Measurements from ENCODE around the gene BCAS3. TPM values are rescaled to one million over a fixed set of nuclear protein-coding genes. Genes with fewer than 3 reads are reported as not detected.
A peak's percentile ranks its signal among the peaks of the same experiment; 100 is the strongest.

BCAS3 gene
- total and polyA plus RNA-seq, 2 donors (not counting 1 experiment from before 2014, with no cell fraction given) = 13.9 to 73.4 TPM

- H3K9ac ChIP-seq (ENCODE audit: low read length) = peak overlapping the region; percentile 84
- peak overlapping the region; percentile 67 to 79 for H3K27ac ChIP-seq (ENCODE audit: low read length in 2 of 2)
- no peaks in the 10 kb centered on the region for H3K27me3 ChIP-seq (replicated peaks in 1 of 4; ENCODE audit: control extremely low read depth in 1 of 4, control insufficient read depth in 3 of 4, insufficient read depth in 4 of 4, low read length in 3 of 4)
- peak overlapping the region; percentile 96 for H3K27ac Mint-ChIP-seq
- POLR2A ChIA-PET = interaction anchor here (1.6 kb wide), 1 partner anchor 78 kb away, joined by 4 read pairs; the partner anchor contains the start of gene PPM1D
- intact Hi-C loops (cut with micrococcal nuclease) = loop anchor here (5.0 kb wide), 2 partner anchors 716 to 1111 kb away; partner anchors contain the start of genes DHX40 and RNFT1
- H3K79me2 ChIP-seq (ENCODE audit: control insufficient read depth, insufficient read depth, low read length) = peaks cover 9% of the 10 kb centered on the region
- TF ChIP-seq CTCF (IDR thresholded peaks at IDR 0.05) (no peak), EZH2 (IDR thresholded peaks at IDR 0.05; ENCODE audit: borderline replicate concordance, insufficient read depth, low read depth, low read length, poor library complexity, severe bottlenecking) (no peak)
- H3K9me3 Mint-ChIP-seq (ENCODE audit: insufficient read depth) = peaks cover 2% of the 10 kb centered on the region
- peaks cover 19% of the 10 kb centered on the region for H3K4me1 Mint-ChIP-seq
- no peaks in the 10 kb centered on the region for H4K20me1 ChIP-seq (ENCODE audit: control insufficient read depth, insufficient read depth, low read length, poor library complexity, severe bottlenecking)
- CTCF ChIA-PET = interaction anchor here (1.0 to 1.5 kb wide), 4 partner anchors 37 to 1571 kb away, joined by 3 to 8 read pairs (median 6); partner anchors contain the start of gene TRIM37
- peak overlapping the region; percentile 80 for H3K4me2 ChIP-seq (replicated peaks; ENCODE audit: low read depth, low read length, poor library complexity, severe bottlenecking)
- 3% methylated on average over 4 of the region's 6 CpGs for WGBS (ENCODE audit: insufficient coverage)
- no peaks in the 10 kb centered on the region for H3K27me3 Mint-ChIP-seq
- peak overlapping the region; percentile 95 for H2AFZ ChIP-seq (ENCODE audit: insufficient read depth, low read depth, low read length, poor library complexity, severe bottlenecking)
- no peaks in the 10 kb centered on the region for H3K9me3 ChIP-seq (ENCODE audit: control extremely low read depth in 1 of 3, control insufficient read depth in 2 of 3, insufficient read depth in 1 of 3, low read length in 2 of 3)
- H3K4me3 Mint-ChIP-seq = peak overlapping the region; percentile 97
- peaks cover 0 to 3% of the 10 kb centered on the region in 2 experiments for H3K36me3 ChIP-seq (replicated peaks in 1 of 2; ENCODE audit: control extremely low read depth in 1 of 2, control insufficient read depth in 1 of 2, extremely low read depth in 1 of 2, insufficient read depth in 2 of 2, low read length in 1 of 2)
- H3K4me1 ChIP-seq (ENCODE audit: control insufficient read depth in 2 of 2, insufficient read depth in 2 of 2, low read length in 2 of 2) = peaks cover 9 to 12% of the 10 kb centered on the region in 2 donors
- ATAC-seq (ENCODE audit: low read depth) (no peak), DNase-seq (no peak)
- peak overlapping the region; percentile 78 to 99 (median 96) for H3K4me3 ChIP-seq (ENCODE audit: control extremely low read depth in 1 of 5, extremely low read depth in 1 of 5, insufficient read depth in 1 of 5, low read depth in 2 of 5, low read length in 4 of 5)
These were observed 430 bp downstream of the BCAS3 start for GRCh38 chr17:60678118-60678444.

- Histone ChIP-seq H3K4me1 (ENCODE audit: control insufficient read depth in 2 of 2, insufficient read depth in 2 of 2, low read length in 2 of 2) (peaks cover 9 to 12% of the 10 kb centered on the region in 2 donors), H4K20me1 (ENCODE audit: control insufficient read depth, insufficient read depth, low read length, poor library complexity, severe bottlenecking) (no peaks in the 10 kb centered on the region), H3K36me3 (replicated peaks in 1 of 2; ENCODE audit: control extremely low read depth in 1 of 2, control insufficient read depth in 1 of 2, extremely low read depth in 1 of 2, insufficient read depth in 2 of 2, low read length in 1 of 2) (peaks cover 2 to 10% of the 10 kb centered on the region in 2 experiments), H2AFZ (ENCODE audit: insufficient read depth, low read depth, low read length, poor library complexity, severe bottlenecking) (no peak overlapping the region), H3K9me3 (ENCODE audit: control extremely low read depth in 1 of 3, control insufficient read depth in 2 of 3, insufficient read depth in 1 of 3, low read length in 2 of 3) (no peaks in the 10 kb centered on the region), H3K27me3 (replicated peaks in 1 of 4; ENCODE audit: control extremely low read depth in 1 of 4, control insufficient read depth in 3 of 4, insufficient read depth in 4 of 4, low read length in 3 of 4) (no peaks in the 10 kb centered on the region), H3K27ac (ENCODE audit: low read length in 2 of 2) (no peak overlapping the region), H3K9ac (ENCODE audit: low read length) (no peak overlapping the region), H3K79me2 (ENCODE audit: control insufficient read depth, insufficient read depth, low read length) (peaks cover 9% of the 10 kb centered on the region), H3K4me3 (ENCODE audit: control extremely low read depth in 1 of 5, extremely low read depth in 1 of 5, insufficient read depth in 1 of 5, low read depth in 2 of 5, low read length in 4 of 5) (no peak overlapping the region), H3K4me2 (replicated peaks; ENCODE audit: low read depth, low read length, poor library complexity, severe bottlenecking) (no peak overlapping the region)
- peak overlapping the region; percentile 50 for H3K4me3 Mint-ChIP-seq
- CTCF ChIA-PET = no interaction called here
- peaks cover 2% of the 10 kb centered on the region for H3K9me3 Mint-ChIP-seq (ENCODE audit: insufficient read depth)
- H3K27me3 Mint-ChIP-seq = no peaks in the 10 kb centered on the region
- no peak overlapping the region for H3K27ac Mint-ChIP-seq
- ATAC-seq (ENCODE audit: low read depth) (no peak), DNase-seq (no peak)
- intact Hi-C loops (cut with micrococcal nuclease) = loop anchor here (5.0 kb wide), 2 partner anchors 717 to 1112 kb away; partner anchors contain the start of genes DHX40 and RNFT1
- TF ChIP-seq CTCF (IDR thresholded peaks at IDR 0.05) (no peak), EZH2 (IDR thresholded peaks at IDR 0.05; ENCODE audit: borderline replicate concordance, insufficient read depth, low read depth, low read length, poor library complexity, severe bottlenecking) (no peak)
- POLR2A ChIA-PET = no interaction called here
- peaks cover 19% of the 10 kb centered on the region for H3K4me1 Mint-ChIP-seq
- WGBS (ENCODE audit: insufficient coverage) = no CpG with 5 or more reads among the region's 4 CpGs
These were observed 1.6 kb downstream of the BCAS3 start for GRCh38 chr17:60679287-60679686.
